Skeletal muscle satellite cell (primary cell): Measurements from ENCODE around the gene KLK13.

ENCODE experiments used
- H3K27me3 ChIP-seq: 2 replicates; pipeline ENCODE4 v1.7.0; 2013; ENCODE audit warnings: low read length; ENCODE audit not compliant: control insufficient read depth, insufficient read depth
- H3K36me3 ChIP-seq: 2 replicates; pipeline ENCODE4 v1.7.0; 2013; ENCODE audit warnings: mild to moderate bottlenecking, control low read depth, low read length; ENCODE audit not compliant: insufficient read depth
- H3K4me1 ChIP-seq: 2 replicates; pipeline ENCODE4 v1.7.0; 2013; ENCODE audit warnings: low read length; ENCODE audit not compliant: control insufficient read depth, insufficient read depth
- H3K4me2 ChIP-seq: 2 replicates; pipeline ENCODE4 v1.7.0; 2013; ENCODE audit warnings: mild to moderate bottlenecking, low read length
- H3K4me3 ChIP-seq: 2 replicates; pipeline ENCODE4 v1.7.0; 2013; ENCODE audit warnings: low read length
- H3K9ac ChIP-seq: 2 replicates; pipeline ENCODE4 v1.7.0; 2013; ENCODE audit warnings: mild to moderate bottlenecking, low read depth, low read length, moderate library complexity
- H3K9me3 ChIP-seq: replicated peaks from 2 replicates; pipeline ENCODE4 v1.7.0; 2013; ENCODE audit warnings: mild to moderate bottlenecking, control low read depth, low read length

The KLK13 gene

GRCh38 chr19:51047031-51047335, 17.9 kb downstream of the KLK13 start:
- Histone ChIP-seq H3K36me3 (no peaks in the 10 kb centered on the region), H3K9me3 (no peaks in the 10 kb centered on the region), H3K9ac (no peak overlapping the region), H3K4me3 (no peak overlapping the region), H3K4me1 (no peaks in the 10 kb centered on the region), H3K27me3 (no peaks in the 10 kb centered on the region), H3K4me2 (no peak overlapping the region)

- H3K9ac ChIP-seq: no peak overlapping the region
- H3K4me1 ChIP-seq: no peaks in the 10 kb centered on the region
- no peaks in the 10 kb centered on the region for H3K36me3 ChIP-seq
- no peaks in the 10 kb centered on the region for H3K9me3 ChIP-seq
- H3K27me3 ChIP-seq: no peaks in the 10 kb centered on the region
- no peak overlapping the region for H3K4me3 ChIP-seq
- H3K4me2 ChIP-seq: no peak overlapping the region
Measured at GRCh38 chr19:51044327-51044726, 20.6 kb downstream of the KLK13 start.

GRCh38 chr19:51043497-51043896, 21.4 kb downstream of the KLK13 start:
- Histone ChIP-seq H3K9me3 (no peaks in the 10 kb centered on the region), H3K36me3 (no peaks in the 10 kb centered on the region), H3K4me1 (no peaks in the 10 kb centered on the region), H3K27me3 (no peaks in the 10 kb centered on the region), H3K9ac (no peak overlapping the region), H3K4me3 (no peak overlapping the region), H3K4me2 (no peak overlapping the region)

GRCh38 chr19:51040151-51040550, 24.7 kb downstream of the KLK13 start:
- H3K4me3 ChIP-seq: no peak overlapping the region

GRCh38 chr19:51036519-51036918, 28.4 kb downstream of the KLK13 start:
- Histone ChIP-seq H3K9ac (no peak overlapping the region), H3K4me2 (no peak overlapping the region), H3K9me3 (no peaks in the 10 kb centered on the region), H3K4me1 (no peaks in the 10 kb centered on the region), H3K36me3 (no peaks in the 10 kb centered on the region), H3K27me3 (no peaks in the 10 kb centered on the region), H3K4me3 (no peak overlapping the region)

More at GRCh38 chr19:51040151-51040550, 24.7 kb downstream of the KLK13 start:
- no peaks in the 10 kb centered on the region for H3K4me1 ChIP-seq
- H3K27me3 ChIP-seq: no peaks in the 10 kb centered on the region
- no peaks in the 10 kb centered on the region for H3K36me3 ChIP-seq
- H3K9me3 ChIP-seq: no peaks in the 10 kb centered on the region
- H3K9ac ChIP-seq: no peak overlapping the region
- H3K4me2 ChIP-seq: no peak overlapping the region

GRCh38 chr19:51034704-51035103, 30.2 kb downstream of the KLK13 start, which contains the start of gene KLK12:
Gene KLK12 (minus strand): TSS chr19:51035002. CDS start chr19:51034621, 381 bp downstream.
- Histone ChIP-seq H3K27me3 (no peaks in the 10 kb centered on the region), H3K4me3 (no peak within 1 kb of the TSS), H3K4me1 (no peaks in the 10 kb centered on the region), H3K4me2 (no peak within 1 kb of the TSS), H3K9me3 (no peaks in the 10 kb centered on the region), H3K9ac (no peak within 1 kb of the TSS), H3K36me3 (no peaks in the 10 kb centered on the region)

- Histone ChIP-seq H3K4me3 (no peak overlapping the region), H3K4me2 (no peak overlapping the region), H3K9me3 (no peaks in the 10 kb centered on the region), H3K36me3 (no peaks in the 10 kb centered on the region), H3K4me1 (no peaks in the 10 kb centered on the region), H3K9ac (no peak overlapping the region), H3K27me3 (no peaks in the 10 kb centered on the region)
Measured at GRCh38 chr19:51031880-51032225, 33.0 kb downstream of the KLK13 start.

GRCh38 chr19:51031220-51031879, 33.5 kb downstream of the KLK13 start:
- Histone ChIP-seq H3K4me3 (no peak overlapping the region), H3K36me3 (no peaks in the 10 kb centered on the region), H3K4me1 (no peaks in the 10 kb centered on the region), H3K9ac (no peak overlapping the region), H3K9me3 (no peaks in the 10 kb centered on the region), H3K27me3 (no peaks in the 10 kb centered on the region), H3K4me2 (no peak overlapping the region)

- Histone ChIP-seq H3K36me3 (no peaks in the 10 kb centered on the region), H3K9me3 (no peaks in the 10 kb centered on the region), H3K4me3 (no peak overlapping the region), H3K27me3 (no peaks in the 10 kb centered on the region), H3K4me1 (no peaks in the 10 kb centered on the region), H3K4me2 (no peak overlapping the region), H3K9ac (no peak overlapping the region)
Measured at GRCh38 chr19:51030631-51031030, 34.3 kb downstream of the KLK13 start.

GRCh38 chr19:51029718-51030117, 35.2 kb downstream of the KLK13 start:
- Histone ChIP-seq H3K27me3 (no peaks in the 10 kb centered on the region), H3K4me1 (no peaks in the 10 kb centered on the region), H3K9me3 (no peaks in the 10 kb centered on the region), H3K36me3 (no peaks in the 10 kb centered on the region), H3K4me2 (no peak overlapping the region), H3K4me3 (no peak overlapping the region), H3K9ac (no peak overlapping the region)

- Histone ChIP-seq H3K27me3 (no peaks in the 10 kb centered on the region), H3K4me1 (no peaks in the 10 kb centered on the region), H3K9ac (no peak overlapping the region), H3K9me3 (no peaks in the 10 kb centered on the region), H3K4me2 (no peak overlapping the region), H3K4me3 (no peak overlapping the region), H3K36me3 (no peaks in the 10 kb centered on the region)
Measured at GRCh38 chr19:51027873-51028272, 37.0 kb downstream of the KLK13 start.

- H3K36me3 ChIP-seq: no peaks in the 10 kb centered on the region
- no peaks in the 10 kb centered on the region for H3K9me3 ChIP-seq
- no peaks in the 10 kb centered on the region for H3K4me1 ChIP-seq
- no peak overlapping the region for H3K9ac ChIP-seq
- no peaks in the 10 kb centered on the region for H3K27me3 ChIP-seq
- H3K4me3 ChIP-seq: no peak overlapping the region
- H3K4me2 ChIP-seq: no peak overlapping the region
Measured at GRCh38 chr19:51027126-51027806, 37.6 kb downstream of the KLK13 start.
